ENCODE measurements around the gene SF3A1. TPM values are rescaled to one million over a fixed set of nuclear protein-coding genes. Genes with fewer than 3 reads are reported as not detected.

SF3A1 gene
- total and polyA plus RNA-seq, 2 of the 13 experiments (the other 11 are each of a cell fraction or from before 2014, with no cell fraction given): 10.0 to 22.0 TPM

DNA sequence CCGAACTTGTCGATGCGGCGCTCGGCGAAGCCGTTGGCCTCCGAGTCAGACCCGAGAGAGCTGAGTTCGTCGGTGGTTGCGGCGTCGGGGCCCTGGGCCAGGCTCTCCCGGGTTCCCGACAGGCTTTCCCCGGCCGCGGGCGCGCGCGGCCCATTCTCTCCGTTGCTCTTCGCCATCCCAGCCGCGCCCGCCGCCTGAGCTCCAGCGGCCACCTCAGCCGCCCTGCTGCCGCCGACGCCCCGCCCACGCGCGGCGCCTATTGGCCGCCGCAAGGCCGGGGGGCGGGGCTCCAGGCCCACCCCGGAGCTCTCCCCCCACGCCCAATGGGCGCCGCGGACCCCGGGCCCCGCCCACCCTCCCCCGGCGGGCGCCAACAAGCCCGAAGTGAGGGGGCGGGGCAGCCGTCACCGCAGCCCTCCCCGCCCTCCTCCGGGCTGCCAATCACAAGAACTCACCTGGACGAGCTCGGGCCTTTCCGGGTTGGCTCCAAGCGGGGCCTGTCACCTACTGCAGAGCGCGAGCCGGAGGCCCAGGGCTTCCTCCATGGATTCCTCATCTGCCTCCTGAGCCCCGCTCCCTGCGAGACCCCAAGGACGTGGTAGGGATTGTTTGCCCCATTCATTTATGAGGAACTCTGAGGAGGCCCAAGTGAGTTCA is 29.9 kb downstream of the SF3A1 start, which contains the start of gene TBC1D10A (continued):
- no peak for TF ChIP-seq KLF15 (CRISPR knock-in tag; IDR thresholded peaks at IDR 0.05; ENCODE audit: borderline replicate concordance)
- TF ChIP-seq MAFF (IDR thresholded peaks at IDR 0.05; ENCODE audit: low read depth, low read length): no peak
- no peak for TF ChIP-seq SP1 (IDR thresholded peaks at IDR 0.05)
- 0 out of 2 replicates have a peak, but pooled peaks have one; percentile 40 for TF ChIP-seq SP1 (CRISPR knock-in tag; IDR thresholded peaks at IDR 0.05)
- TF ChIP-seq, protein P1, sequence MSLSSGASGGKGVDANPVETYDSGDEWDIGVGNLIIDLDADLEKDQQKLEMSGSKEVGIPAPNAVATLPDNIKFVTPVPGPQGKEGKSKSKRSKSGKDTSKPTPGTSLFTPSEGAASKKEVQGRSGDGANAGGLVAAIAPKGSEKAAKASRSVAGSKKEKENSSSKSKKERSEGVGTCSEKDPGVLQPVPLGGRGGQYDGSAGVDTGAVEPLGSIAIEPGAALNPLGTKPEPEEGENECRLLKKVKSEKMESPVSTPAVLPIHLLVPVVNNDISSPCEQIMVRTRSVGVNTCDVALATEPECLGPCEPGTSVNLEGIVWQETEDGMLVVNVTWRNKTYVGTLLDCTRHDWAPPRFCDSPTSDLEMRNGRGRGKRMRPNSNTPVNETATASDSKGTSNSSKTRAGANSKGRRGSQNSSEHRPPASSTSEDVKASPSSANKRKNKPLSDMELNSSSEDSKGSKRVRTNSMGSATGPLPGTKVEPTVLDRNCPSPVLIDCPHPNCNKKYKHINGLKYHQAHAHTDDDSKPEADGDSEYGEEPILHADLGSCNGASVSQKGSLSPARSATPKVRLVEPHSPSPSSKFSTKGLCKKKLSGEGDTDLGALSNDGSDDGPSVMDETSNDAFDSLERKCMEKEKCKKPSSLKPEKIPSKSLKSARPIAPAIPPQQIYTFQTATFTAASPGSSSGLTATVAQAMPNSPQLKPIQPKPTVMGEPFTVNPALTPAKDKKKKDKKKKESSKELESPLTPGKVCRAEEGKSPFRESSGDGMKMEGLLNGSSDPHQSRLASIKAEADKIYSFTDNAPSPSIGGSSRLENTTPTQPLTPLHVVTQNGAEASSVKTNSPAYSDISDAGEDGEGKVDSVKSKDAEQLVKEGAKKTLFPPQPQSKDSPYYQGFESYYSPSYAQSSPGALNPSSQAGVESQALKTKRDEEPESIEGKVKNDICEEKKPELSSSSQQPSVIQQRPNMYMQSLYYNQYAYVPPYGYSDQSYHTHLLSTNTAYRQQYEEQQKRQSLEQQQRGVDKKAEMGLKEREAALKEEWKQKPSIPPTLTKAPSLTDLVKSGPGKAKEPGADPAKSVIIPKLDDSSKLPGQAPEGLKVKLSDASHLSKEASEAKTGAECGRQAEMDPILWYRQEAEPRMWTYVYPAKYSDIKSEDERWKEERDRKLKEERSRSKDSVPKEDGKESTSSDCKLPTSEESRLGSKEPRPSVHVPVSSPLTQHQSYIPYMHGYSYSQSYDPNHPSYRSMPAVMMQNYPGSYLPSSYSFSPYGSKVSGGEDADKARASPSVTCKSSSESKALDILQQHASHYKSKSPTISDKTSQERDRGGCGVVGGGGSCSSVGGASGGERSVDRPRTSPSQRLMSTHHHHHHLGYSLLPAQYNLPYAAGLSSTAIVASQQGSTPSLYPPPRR (CRISPR knock-in tag; IDR thresholded peaks at IDR 0.05; ENCODE audit: borderline replicate concordance): no peak; the same call in 1 of the 2 replicates
- TF ChIP-seq, protein P2, sequence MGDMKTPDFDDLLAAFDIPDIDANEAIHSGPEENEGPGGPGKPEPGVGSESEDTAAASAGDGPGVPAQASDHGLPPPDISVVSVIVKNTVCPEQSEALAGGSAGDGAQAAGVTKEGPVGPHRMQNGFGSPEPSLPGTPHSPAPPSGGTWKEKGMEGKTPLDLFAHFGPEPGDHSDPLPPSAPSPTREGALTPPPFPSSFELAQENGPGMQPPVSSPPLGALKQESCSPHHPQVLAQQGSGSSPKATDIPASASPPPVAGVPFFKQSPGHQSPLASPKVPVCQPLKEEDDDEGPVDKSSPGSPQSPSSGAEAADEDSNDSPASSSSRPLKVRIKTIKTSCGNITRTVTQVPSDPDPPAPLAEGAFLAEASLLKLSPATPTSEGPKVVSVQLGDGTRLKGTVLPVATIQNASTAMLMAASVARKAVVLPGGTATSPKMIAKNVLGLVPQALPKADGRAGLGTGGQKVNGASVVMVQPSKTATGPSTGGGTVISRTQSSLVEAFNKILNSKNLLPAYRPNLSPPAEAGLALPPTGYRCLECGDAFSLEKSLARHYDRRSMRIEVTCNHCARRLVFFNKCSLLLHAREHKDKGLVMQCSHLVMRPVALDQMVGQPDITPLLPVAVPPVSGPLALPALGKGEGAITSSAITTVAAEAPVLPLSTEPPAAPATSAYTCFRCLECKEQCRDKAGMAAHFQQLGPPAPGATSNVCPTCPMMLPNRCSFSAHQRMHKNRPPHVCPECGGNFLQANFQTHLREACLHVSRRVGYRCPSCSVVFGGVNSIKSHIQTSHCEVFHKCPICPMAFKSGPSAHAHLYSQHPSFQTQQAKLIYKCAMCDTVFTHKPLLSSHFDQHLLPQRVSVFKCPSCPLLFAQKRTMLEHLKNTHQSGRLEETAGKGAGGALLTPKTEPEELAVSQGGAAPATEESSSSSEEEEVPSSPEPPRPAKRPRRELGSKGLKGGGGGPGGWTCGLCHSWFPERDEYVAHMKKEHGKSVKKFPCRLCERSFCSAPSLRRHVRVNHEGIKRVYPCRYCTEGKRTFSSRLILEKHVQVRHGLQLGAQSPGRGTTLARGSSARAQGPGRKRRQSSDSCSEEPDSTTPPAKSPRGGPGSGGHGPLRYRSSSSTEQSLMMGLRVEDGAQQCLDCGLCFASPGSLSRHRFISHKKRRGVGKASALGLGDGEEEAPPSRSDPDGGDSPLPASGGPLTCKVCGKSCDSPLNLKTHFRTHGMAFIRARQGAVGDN (CRISPR knock-in tag; IDR thresholded peaks at IDR 0.05): peak; percentile 73
- TF ChIP-seq ZKSCAN8 (CRISPR knock-in tag; IDR thresholded peaks at IDR 0.05; ENCODE audit: borderline replicate concordance): no peak
- peak; percentile 14; the same call in 1 of the 2 replicates for TF ChIP-seq REPIN1 (CRISPR knock-in tag; IDR thresholded peaks at IDR 0.05; ENCODE audit: borderline replicate concordance, low read depth)
- TF ChIP-seq ZEB1 (IDR thresholded peaks at IDR 0.05; ENCODE audit: insufficient replicate concordance, low read depth): peak; percentile 75
- 0 out of 2 replicates have a peak, but pooled peaks have one; percentile 27 for TF ChIP-seq ZNF772 (CRISPR knock-in tag; IDR thresholded peaks at IDR 0.05)
- peak; percentile 46; the same call in 1 of the 2 replicates for TF ChIP-seq ARNT2 (CRISPR knock-in tag; IDR thresholded peaks at IDR 0.05; ENCODE audit: low read depth)
- TF ChIP-seq PHF8 (CRISPR knock-in tag; IDR thresholded peaks at IDR 0.05): peak; percentile 71
- TF ChIP-seq, protein P3, sequence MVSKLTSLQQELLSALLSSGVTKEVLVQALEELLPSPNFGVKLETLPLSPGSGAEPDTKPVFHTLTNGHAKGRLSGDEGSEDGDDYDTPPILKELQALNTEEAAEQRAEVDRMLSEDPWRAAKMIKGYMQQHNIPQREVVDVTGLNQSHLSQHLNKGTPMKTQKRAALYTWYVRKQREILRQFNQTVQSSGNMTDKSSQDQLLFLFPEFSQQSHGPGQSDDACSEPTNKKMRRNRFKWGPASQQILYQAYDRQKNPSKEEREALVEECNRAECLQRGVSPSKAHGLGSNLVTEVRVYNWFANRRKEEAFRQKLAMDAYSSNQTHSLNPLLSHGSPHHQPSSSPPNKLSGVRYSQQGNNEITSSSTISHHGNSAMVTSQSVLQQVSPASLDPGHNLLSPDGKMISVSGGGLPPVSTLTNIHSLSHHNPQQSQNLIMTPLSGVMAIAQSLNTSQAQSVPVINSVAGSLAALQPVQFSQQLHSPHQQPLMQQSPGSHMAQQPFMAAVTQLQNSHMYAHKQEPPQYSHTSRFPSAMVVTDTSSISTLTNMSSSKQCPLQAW (CRISPR knock-in tag; IDR thresholded peaks at IDR 0.05): peak; percentile 64; the same call in 1 of the 2 replicates
- TF ChIP-seq TGIF2 (CRISPR knock-in tag; IDR thresholded peaks at IDR 0.05): peak; percentile 74; the same call in 1 of the 2 replicates
- TF ChIP-seq, protein P4, sequence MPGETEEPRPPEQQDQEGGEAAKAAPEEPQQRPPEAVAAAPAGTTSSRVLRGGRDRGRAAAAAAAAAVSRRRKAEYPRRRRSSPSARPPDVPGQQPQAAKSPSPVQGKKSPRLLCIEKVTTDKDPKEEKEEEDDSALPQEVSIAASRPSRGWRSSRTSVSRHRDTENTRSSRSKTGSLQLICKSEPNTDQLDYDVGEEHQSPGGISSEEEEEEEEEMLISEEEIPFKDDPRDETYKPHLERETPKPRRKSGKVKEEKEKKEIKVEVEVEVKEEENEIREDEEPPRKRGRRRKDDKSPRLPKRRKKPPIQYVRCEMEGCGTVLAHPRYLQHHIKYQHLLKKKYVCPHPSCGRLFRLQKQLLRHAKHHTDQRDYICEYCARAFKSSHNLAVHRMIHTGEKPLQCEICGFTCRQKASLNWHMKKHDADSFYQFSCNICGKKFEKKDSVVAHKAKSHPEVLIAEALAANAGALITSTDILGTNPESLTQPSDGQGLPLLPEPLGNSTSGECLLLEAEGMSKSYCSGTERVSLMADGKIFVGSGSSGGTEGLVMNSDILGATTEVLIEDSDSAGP (CRISPR knock-in tag; IDR thresholded peaks at IDR 0.05; ENCODE audit: borderline replicate concordance): peak; percentile 60; the same call in 1 of the 2 replicates
- TF ChIP-seq MEIS1 (CRISPR knock-in tag; IDR thresholded peaks at IDR 0.05; ENCODE audit: borderline replicate concordance): peak; percentile 81; the same call in 1 of the 2 replicates
